HEK293 (cell line): ENCODE measurements around the gene PDE8B.

Experiments used
- GLIS1 ChIP-seq: fragments of 450-650 bp; formaldehyde crosslinking; IDR thresholded peaks from 2 replicates; pipeline ENCODE4 v1.5.1; 2016; ENCODE audit warnings: missing biosample characterization, missing genetic modification characterization
- HOXC10 ChIP-seq: sonication (generic); formaldehyde crosslinking; IDR thresholded peaks from 2 replicates; pipeline ENCODE4 v1.8.1; 2023; ENCODE audit warnings: mild to moderate bottlenecking, missing genetic modification reagents
- IKZF3 ChIP-seq: fragments of 450-650 bp; IDR thresholded peaks from 2 replicates; pipeline ENCODE4 v1.5.0; 2018; ENCODE audit warnings: missing biosample characterization, mild to moderate bottlenecking, missing genetic modification characterization, moderate library complexity
- MZF1 ChIP-seq: fragments of 450-650 bp; formaldehyde crosslinking; IDR thresholded peaks from 2 replicates; pipeline ENCODE4 v1.5.1; 2017; ENCODE audit warnings: missing biosample characterization, missing genetic modification characterization, borderline replicate concordance
- TCF7L2 ChIP-seq: IDR thresholded peaks from 2 replicates; pipeline ENCODE4 v1.6.1; 2011; ENCODE audit warnings: low read depth, mild to moderate bottlenecking, inconsistent platforms, low read length, moderate library complexity, borderline replicate concordance
- TRIM28 ChIP-seq: IDR thresholded peaks from 2 replicates; pipeline ENCODE4 v1.6.1; 2011; ENCODE audit warnings: low read length, control low read depth, borderline replicate concordance
- ZBTB1 ChIP-seq: fragments of 450-650 bp; formaldehyde crosslinking; IDR thresholded peaks from 2 replicates; pipeline ENCODE4 v1.5.1; 2016; ENCODE audit warnings: missing biosample characterization, missing genetic modification characterization
- ZNF211 ChIP-seq: fragments of 450-650 bp; formaldehyde crosslinking; IDR thresholded peaks from 2 replicates; pipeline ENCODE4 v1.5.1; 2016; ENCODE audit warnings: low read depth, missing biosample characterization, missing genetic modification characterization
- ZNF324 ChIP-seq: fragments of 450-650 bp; formaldehyde crosslinking; IDR thresholded peaks from 2 replicates; pipeline ENCODE4 v1.5.1; 2016; ENCODE audit warnings: missing biosample characterization, missing genetic modification characterization
- ZNF341 ChIP-seq: fragments of 450-650 bp; formaldehyde crosslinking; IDR thresholded peaks from 2 replicates; pipeline ENCODE4; 2016; ENCODE audit warnings: low read depth, missing biosample characterization, missing genetic modification characterization
- ZNF426 ChIP-seq: fragments of 450-650 bp; formaldehyde crosslinking; IDR thresholded peaks from 2 replicates; pipeline ENCODE4 v1.5.1; 2017; ENCODE audit warnings: missing biosample characterization, missing genetic modification characterization, mild to moderate bottlenecking, inconsistent platforms, moderate library complexity
- ZNF473 ChIP-seq: fragments of 450-650 bp; formaldehyde crosslinking; IDR thresholded peaks from 2 replicates; pipeline ENCODE4 v1.5.1; 2017; ENCODE audit warnings: missing biosample characterization, missing genetic modification characterization
- ZNF48 ChIP-seq: fragments of 450-650 bp; formaldehyde crosslinking; IDR thresholded peaks from 2 replicates; pipeline ENCODE4 v1.5.1; 2016; ENCODE audit warnings: missing biosample characterization, missing genetic modification characterization
- ZNF501 ChIP-seq: fragments of 450-650 bp; formaldehyde crosslinking; IDR thresholded peaks from 2 replicates; pipeline ENCODE4 v1.5.1; 2016; ENCODE audit warnings: missing biosample characterization, missing genetic modification characterization
- ZNF530 ChIP-seq: fragments of 450-650 bp; formaldehyde crosslinking; IDR thresholded peaks from 2 replicates; pipeline ENCODE4 v1.5.1; 2016; ENCODE audit warnings: low read depth, missing biosample characterization, missing genetic modification characterization
- ZNF610 ChIP-seq: fragments of 450-650 bp; formaldehyde crosslinking; IDR thresholded peaks from 2 replicates; pipeline ENCODE4 v1.5.1; 2016; ENCODE audit warnings: missing biosample characterization, missing genetic modification characterization, borderline replicate concordance
- ZNF660 ChIP-seq: fragments of 450-650 bp; IDR thresholded peaks from 2 replicates; pipeline ENCODE4 v1.5.1; 2018; ENCODE audit warnings: missing biosample characterization, mild to moderate bottlenecking, missing genetic modification characterization
- ZNF701 ChIP-seq: fragments of 450-650 bp; formaldehyde crosslinking; IDR thresholded peaks from 2 replicates; pipeline ENCODE4 v1.5.1; 2016; ENCODE audit warnings: missing biosample characterization, missing genetic modification characterization
- ZSCAN16 ChIP-seq: fragments of 450-650 bp; formaldehyde crosslinking; IDR thresholded peaks from 2 replicates; pipeline ENCODE4 v1.5.1; 2016; ENCODE audit warnings: missing biosample characterization, missing genetic modification characterization
- ZSCAN23 ChIP-seq: fragments of 450-650 bp; formaldehyde crosslinking; IDR thresholded peaks from 2 replicates; pipeline ENCODE4 v1.5.1; 2016; ENCODE audit warnings: missing biosample characterization, missing genetic modification characterization
- ZXDB ChIP-seq: fragments of 450-650 bp; formaldehyde crosslinking; IDR thresholded peaks from 2 replicates; pipeline ENCODE4 v1.5.1; 2016; ENCODE audit warnings: missing biosample characterization, missing genetic modification characterization
- TF ChIP-seq, protein P1 (sequence below): fragments of 450-650 bp; formaldehyde crosslinking; conservative IDR thresholded peaks from 2 replicates; pipeline ENCODE4 v1.5.1; 2016; ENCODE audit warnings: low read depth, missing biosample characterization, missing genetic modification characterization
- TF ChIP-seq, protein P2 (sequence below): fragments of 450-650 bp; formaldehyde crosslinking; IDR thresholded peaks from 2 replicates; pipeline ENCODE4 v1.5.1; 2016; ENCODE audit warnings: missing biosample characterization, missing genetic modification characterization
- TF ChIP-seq, protein P3 (sequence below): IDR thresholded peaks from 2 replicates; pipeline ENCODE4 v1.6.1; 2011; ENCODE audit warnings: mild to moderate bottlenecking, low read depth, low read length, borderline replicate concordance
- TF ChIP-seq, protein P4 (sequence below): fragments of 450-650 bp; formaldehyde crosslinking; IDR thresholded peaks from 2 replicates; pipeline ENCODE4 v1.5.1; 2016; ENCODE audit warnings: missing biosample characterization, missing genetic modification characterization, borderline replicate concordance
- TF ChIP-seq, protein P5 (sequence below): fragments of 450-650 bp; formaldehyde crosslinking; IDR thresholded peaks from 2 replicates; pipeline ENCODE4 v1.5.1; 2016; ENCODE audit warnings: missing biosample characterization, missing genetic modification characterization, low read depth

The PDE8B gene

DNA sequence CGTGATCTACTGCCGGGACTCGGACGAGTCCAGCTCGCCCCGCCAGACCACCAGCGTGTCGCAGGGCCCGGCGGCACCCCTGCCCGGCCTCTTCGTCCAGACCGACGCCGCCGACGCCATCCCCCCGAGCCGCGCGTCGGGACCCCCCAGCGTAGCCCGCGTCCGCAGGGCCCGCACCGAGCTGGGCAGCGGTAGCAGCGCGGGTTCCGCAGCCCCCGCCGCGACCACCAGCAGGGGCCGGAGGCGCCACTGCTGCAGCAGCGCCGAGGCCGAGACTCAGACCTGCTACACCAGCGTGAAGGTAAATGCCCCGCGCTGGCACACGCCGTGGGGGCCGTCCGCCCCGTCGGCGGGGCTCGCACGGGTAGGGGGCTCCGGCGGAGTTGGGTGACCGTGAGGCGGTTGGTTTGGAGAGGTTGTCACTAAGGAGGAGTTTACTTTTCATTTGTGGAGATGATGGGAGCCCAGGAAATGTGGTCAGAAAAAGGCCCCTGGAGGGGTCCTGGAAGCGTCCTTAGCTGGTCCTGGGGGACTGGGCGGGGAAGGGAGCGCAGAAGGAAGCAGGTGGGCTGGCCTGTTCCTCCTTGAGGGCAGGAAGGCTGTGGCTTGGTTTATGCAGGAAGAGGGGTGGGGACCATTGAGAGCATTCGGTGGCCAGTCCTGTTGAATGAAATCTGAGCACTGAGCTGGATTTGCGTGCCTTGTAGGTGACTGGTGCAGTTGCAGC lies 647 bp downstream of the PDE8B start (continued):
- TF ChIP-seq, protein P1, sequence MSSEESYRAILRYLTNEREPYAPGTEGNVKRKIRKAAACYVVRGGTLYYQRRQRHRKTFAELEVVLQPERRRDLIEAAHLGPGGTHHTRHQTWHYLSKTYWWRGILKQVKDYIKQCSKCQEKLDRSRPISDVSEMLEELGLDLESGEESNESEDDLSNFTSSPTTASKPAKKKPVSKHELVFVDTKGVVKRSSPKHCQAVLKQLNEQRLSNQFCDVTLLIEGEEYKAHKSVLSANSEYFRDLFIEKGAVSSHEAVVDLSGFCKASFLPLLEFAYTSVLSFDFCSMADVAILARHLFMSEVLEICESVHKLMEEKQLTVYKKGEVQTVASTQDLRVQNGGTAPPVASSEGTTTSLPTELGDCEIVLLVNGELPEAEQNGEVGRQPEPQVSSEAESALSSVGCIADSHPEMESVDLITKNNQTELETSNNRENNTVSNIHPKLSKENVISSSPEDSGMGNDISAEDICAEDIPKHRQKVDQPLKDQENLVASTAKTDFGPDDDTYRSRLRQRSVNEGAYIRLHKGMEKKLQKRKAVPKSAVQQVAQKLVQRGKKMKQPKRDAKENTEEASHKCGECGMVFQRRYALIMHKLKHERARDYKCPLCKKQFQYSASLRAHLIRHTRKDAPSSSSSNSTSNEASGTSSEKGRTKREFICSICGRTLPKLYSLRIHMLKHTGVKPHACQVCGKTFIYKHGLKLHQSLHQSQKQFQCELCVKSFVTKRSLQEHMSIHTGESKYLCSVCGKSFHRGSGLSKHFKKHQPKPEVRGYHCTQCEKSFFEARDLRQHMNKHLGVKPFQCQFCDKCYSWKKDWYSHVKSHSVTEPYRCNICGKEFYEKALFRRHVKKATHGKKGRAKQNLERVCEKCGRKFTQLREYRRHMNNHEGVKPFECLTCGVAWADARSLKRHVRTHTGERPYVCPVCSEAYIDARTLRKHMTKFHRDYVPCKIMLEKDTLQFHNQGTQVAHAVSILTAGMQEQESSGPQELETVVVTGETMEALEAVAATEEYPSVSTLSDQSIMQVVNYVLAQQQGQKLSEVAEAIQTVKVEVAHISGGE = no peak; the same call in none of the 2 replicates
- TF ChIP-seq ZNF211 (tag by site-specific recombination) = no peak
- no peak for TF ChIP-seq ZNF48 (tag by site-specific recombination)
- no peak for TF ChIP-seq TCF7L2
- TF ChIP-seq ZSCAN16 (tag by site-specific recombination) = no peak
- TF ChIP-seq ZNF660 = no peak
- TF ChIP-seq, protein P2, sequence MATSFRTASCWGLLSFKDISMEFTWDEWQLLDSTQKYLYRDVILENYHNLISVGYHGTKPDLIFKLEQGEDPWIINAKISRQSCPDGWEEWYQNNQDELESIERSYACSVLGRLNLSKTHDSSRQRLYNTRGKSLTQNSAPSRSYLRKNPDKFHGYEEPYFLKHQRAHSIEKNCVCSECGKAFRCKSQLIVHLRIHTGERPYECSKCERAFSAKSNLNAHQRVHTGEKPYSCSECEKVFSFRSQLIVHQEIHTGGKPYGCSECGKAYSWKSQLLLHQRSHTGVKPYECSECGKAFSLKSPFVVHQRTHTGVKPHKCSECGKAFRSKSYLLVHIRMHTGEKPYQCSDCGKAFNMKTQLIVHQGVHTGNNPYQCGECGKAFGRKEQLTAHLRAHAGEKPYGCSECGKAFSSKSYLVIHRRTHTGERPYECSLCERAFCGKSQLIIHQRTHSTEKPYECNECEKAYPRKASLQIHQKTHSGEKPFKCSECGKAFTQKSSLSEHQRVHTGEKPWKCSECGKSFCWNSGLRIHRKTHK (tag by site-specific recombination) = no peak
- TF ChIP-seq ZSCAN23 (tag by site-specific recombination) = no peak
- TF ChIP-seq, protein P3, sequence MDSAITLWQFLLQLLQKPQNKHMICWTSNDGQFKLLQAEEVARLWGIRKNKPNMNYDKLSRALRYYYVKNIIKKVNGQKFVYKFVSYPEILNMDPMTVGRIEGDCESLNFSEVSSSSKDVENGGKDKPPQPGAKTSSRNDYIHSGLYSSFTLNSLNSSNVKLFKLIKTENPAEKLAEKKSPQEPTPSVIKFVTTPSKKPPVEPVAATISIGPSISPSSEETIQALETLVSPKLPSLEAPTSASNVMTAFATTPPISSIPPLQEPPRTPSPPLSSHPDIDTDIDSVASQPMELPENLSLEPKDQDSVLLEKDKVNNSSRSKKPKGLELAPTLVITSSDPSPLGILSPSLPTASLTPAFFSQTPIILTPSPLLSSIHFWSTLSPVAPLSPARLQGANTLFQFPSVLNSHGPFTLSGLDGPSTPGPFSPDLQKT = no peak
- TF ChIP-seq, protein P4, sequence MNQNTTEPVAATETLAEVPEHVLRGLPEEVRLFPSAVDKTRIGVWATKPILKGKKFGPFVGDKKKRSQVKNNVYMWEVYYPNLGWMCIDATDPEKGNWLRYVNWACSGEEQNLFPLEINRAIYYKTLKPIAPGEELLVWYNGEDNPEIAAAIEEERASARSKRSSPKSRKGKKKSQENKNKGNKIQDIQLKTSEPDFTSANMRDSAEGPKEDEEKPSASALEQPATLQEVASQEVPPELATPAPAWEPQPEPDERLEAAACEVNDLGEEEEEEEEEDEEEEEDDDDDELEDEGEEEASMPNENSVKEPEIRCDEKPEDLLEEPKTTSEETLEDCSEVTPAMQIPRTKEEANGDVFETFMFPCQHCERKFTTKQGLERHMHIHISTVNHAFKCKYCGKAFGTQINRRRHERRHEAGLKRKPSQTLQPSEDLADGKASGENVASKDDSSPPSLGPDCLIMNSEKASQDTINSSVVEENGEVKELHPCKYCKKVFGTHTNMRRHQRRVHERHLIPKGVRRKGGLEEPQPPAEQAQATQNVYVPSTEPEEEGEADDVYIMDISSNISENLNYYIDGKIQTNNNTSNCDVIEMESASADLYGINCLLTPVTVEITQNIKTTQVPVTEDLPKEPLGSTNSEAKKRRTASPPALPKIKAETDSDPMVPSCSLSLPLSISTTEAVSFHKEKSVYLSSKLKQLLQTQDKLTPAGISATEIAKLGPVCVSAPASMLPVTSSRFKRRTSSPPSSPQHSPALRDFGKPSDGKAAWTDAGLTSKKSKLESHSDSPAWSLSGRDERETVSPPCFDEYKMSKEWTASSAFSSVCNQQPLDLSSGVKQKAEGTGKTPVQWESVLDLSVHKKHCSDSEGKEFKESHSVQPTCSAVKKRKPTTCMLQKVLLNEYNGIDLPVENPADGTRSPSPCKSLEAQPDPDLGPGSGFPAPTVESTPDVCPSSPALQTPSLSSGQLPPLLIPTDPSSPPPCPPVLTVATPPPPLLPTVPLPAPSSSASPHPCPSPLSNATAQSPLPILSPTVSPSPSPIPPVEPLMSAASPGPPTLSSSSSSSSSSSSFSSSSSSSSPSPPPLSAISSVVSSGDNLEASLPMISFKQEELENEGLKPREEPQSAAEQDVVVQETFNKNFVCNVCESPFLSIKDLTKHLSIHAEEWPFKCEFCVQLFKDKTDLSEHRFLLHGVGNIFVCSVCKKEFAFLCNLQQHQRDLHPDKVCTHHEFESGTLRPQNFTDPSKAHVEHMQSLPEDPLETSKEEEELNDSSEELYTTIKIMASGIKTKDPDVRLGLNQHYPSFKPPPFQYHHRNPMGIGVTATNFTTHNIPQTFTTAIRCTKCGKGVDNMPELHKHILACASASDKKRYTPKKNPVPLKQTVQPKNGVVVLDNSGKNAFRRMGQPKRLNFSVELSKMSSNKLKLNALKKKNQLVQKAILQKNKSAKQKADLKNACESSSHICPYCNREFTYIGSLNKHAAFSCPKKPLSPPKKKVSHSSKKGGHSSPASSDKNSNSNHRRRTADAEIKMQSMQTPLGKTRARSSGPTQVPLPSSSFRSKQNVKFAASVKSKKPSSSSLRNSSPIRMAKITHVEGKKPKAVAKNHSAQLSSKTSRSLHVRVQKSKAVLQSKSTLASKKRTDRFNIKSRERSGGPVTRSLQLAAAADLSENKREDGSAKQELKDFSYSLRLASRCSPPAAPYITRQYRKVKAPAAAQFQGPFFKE = no peak
- TF ChIP-seq ZXDB = peak; percentile 51; the same call in 1 of the 2 replicates
- TF ChIP-seq ZNF473 (tag by site-specific recombination) = no peak
- 0 out of 2 replicates have a peak, but pooled peaks have one; percentile 8 for TF ChIP-seq ZBTB1 (tag by site-specific recombination)
- TF ChIP-seq, protein P5, sequence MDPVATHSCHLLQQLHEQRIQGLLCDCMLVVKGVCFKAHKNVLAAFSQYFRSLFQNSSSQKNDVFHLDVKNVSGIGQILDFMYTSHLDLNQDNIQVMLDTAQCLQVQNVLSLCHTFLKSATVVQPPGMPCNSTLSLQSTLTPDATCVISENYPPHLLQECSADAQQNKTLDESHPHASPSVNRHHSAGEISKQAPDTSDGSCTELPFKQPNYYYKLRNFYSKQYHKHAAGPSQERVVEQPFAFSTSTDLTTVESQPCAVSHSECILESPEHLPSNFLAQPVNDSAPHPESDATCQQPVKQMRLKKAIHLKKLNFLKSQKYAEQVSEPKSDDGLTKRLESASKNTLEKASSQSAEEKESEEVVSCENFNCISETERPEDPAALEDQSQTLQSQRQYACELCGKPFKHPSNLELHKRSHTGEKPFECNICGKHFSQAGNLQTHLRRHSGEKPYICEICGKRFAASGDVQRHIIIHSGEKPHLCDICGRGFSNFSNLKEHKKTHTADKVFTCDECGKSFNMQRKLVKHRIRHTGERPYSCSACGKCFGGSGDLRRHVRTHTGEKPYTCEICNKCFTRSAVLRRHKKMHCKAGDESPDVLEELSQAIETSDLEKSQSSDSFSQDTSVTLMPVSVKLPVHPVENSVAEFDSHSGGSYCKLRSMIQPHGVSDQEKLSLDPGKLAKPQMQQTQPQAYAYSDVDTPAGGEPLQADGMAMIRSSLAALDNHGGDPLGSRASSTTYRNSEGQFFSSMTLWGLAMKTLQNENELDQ (tag by site-specific recombination) = no peak
- TF ChIP-seq ZNF701 (tag by site-specific recombination) = no peak
- TF ChIP-seq TRIM28 = no peak
- TF ChIP-seq ZNF501 = 0 out of 2 replicates have a peak, but pooled peaks have one; percentile 27
- no peak for TF ChIP-seq ZNF426
- no peak for TF ChIP-seq ZNF610 (tag by site-specific recombination)
- TF ChIP-seq GLIS1 (tag by site-specific recombination) = peak; percentile 48
- no peak for TF ChIP-seq HOXC10 (CRISPR knock-in tag)
- TF ChIP-seq MZF1 (tag by site-specific recombination) = no peak
- TF ChIP-seq ZNF341 (tag by site-specific recombination) = no peak
- no peak for TF ChIP-seq ZNF324
- no peak for TF ChIP-seq ZNF530 (tag by site-specific recombination)
- peak; percentile 19; the same call in 1 of the 2 replicates for TF ChIP-seq IKZF3
